ENCODE measurements around the gene ABTB2. TPM values are rescaled to one million over a fixed set of nuclear protein-coding genes. Genes with fewer than 3 reads are reported as not detected.
A peak's percentile ranks its signal among the peaks of the same experiment; 100 is the strongest.

Gene ABTB2
- polyA plus RNA-seq, 1 of the 3 experiments (the other 2 are of a cell fraction): 7.8 TPM

GRCh38 chr11:34162493-34162820 is 195.4 kb downstream of the ABTB2 start:
- Histone ChIP-seq H3K27ac (ENCODE audit: low read depth in 2 of 2, low read length in 1 of 2) (peak overlapping the region in 1 of 2 experiments; percentile 34; a peak in 1 of 4 replicates), H3K9me3 (no peaks in the 10 kb centered on the region), H3K27me3 (ENCODE audit: insufficient read depth) (no peaks in the 10 kb centered on the region), H3K4me1 (ENCODE audit: control insufficient read depth in 1 of 2, insufficient read depth in 2 of 2, low read depth in 1 of 2, low read length in 1 of 2) (peaks cover 0 to 56% of the 10 kb centered on the region in 2 experiments; a peak in 1 of 4 replicates), H3K4me2 (no peak overlapping the region), H4K20me1 (ENCODE audit: insufficient read depth) (no peaks in the 10 kb centered on the region), H3F3A (replicated peaks; ENCODE audit: insufficient read depth) (no peaks in the 10 kb centered on the region), H3K4me3 (ENCODE audit: low read depth in 2 of 2, low read length in 1 of 2) (no peak overlapping the region), H3K36me3 (replicated peaks in 1 of 2; ENCODE audit: control insufficient read depth in 1 of 2, insufficient read depth in 2 of 2, low read length in 1 of 2) (peaks cover 0 to 23% of the 10 kb centered on the region in 2 experiments), H3K9me2 (no peaks in the 10 kb centered on the region), H2AFZ (ENCODE audit: low read depth) (no peak overlapping the region), H3K79me2 (ENCODE audit: insufficient read depth) (no peaks in the 10 kb centered on the region), H3K9ac (no peak overlapping the region)
- 100% methylated on average over 3 of the region's 17 CpGs for WGBS (ENCODE audit: low lambda C conversion rate)
- POLR2A ChIA-PET: no interaction called here
- CTCF ChIA-PET: interaction anchor here (1.0 to 9.4 kb wide), 4 partner anchors 12 to 330 kb away, joined by 3 to 51 read pairs (median 10); no protein-coding TSS in a partner anchor
- TF ChIP-seq USF1 (IDR thresholded peaks at IDR 0.05; ENCODE audit: borderline replicate concordance, low read depth): no peak
- TF ChIP-seq JUND (IDR thresholded peaks at IDR 0.05): no peak
- TF ChIP-seq IRF3 (IDR thresholded peaks at IDR 0.05; ENCODE audit: low read depth, low read length): no peak
- no peak for TF ChIP-seq REST (IDR thresholded peaks at IDR 0.05; ENCODE audit: low read depth, low read length)
- no peak for TF ChIP-seq RCOR1 (IDR thresholded peaks at IDR 0.05; ENCODE audit: low read length)
- no peak for TF ChIP-seq SMC3 (IDR thresholded peaks at IDR 0.05; ENCODE audit: low read depth, low read length)
- no peak for TF ChIP-seq NFIC (IDR thresholded peaks at IDR 0.05; ENCODE audit: borderline replicate concordance)
- no peak for TF ChIP-seq RAD21 (IDR thresholded peaks at IDR 0.05; ENCODE audit: low read length)
- no peak for TF ChIP-seq EP300 (IDR thresholded peaks at IDR 0.05; ENCODE audit: borderline replicate concordance in 1 of 2, low read depth in 1 of 2, low read length in 1 of 2)
- DNase-seq: no peak

- H3K36me3 ChIP-seq (replicated peaks in 1 of 2; ENCODE audit: control insufficient read depth in 1 of 2, insufficient read depth in 2 of 2, low read length in 1 of 2): peaks cover 0 to 19% of the 10 kb centered on the region in 2 experiments
- H3K27ac ChIP-seq (ENCODE audit: low read depth in 2 of 2, low read length in 1 of 2): peak overlapping the region in 1 of 2 experiments; percentile 34; a peak in 1 of 4 replicates
- H3K9me2 ChIP-seq: no peaks in the 10 kb centered on the region
- no peaks in the 10 kb centered on the region for H3K79me2 ChIP-seq (ENCODE audit: insufficient read depth)
- no peak overlapping the region for H3K4me2 ChIP-seq
- 93% methylated on average over 7 of the region's 18 CpGs for WGBS (ENCODE audit: low lambda C conversion rate)
- H3F3A ChIP-seq (replicated peaks; ENCODE audit: insufficient read depth): no peaks in the 10 kb centered on the region
- no peaks in the 10 kb centered on the region for H3K9me3 ChIP-seq
- H2AFZ ChIP-seq (ENCODE audit: low read depth): no peak overlapping the region
- POLR2A ChIA-PET: no interaction called here
- no peak overlapping the region for H3K4me3 ChIP-seq (ENCODE audit: low read depth in 2 of 2, low read length in 1 of 2)
- DNase-seq: no peak
- H3K27me3 ChIP-seq (ENCODE audit: insufficient read depth): no peaks in the 10 kb centered on the region
- CTCF ChIA-PET: interaction anchor here (0.8 to 9.4 kb wide), 5 partner anchors 11 to 331 kb away, joined by 3 to 51 read pairs (median 5); no protein-coding TSS in a partner anchor
- H3K9ac ChIP-seq: no peak overlapping the region
- no peaks in the 10 kb centered on the region for H4K20me1 ChIP-seq (ENCODE audit: insufficient read depth)
- peaks cover 0 to 60% of the 10 kb centered on the region in 2 experiments; a peak in 1 of 4 replicates for H3K4me1 ChIP-seq (ENCODE audit: control insufficient read depth in 1 of 2, insufficient read depth in 2 of 2, low read depth in 1 of 2, low read length in 1 of 2)
- no peak for TF ChIP-seq MXI1 (IDR thresholded peaks at IDR 0.05; ENCODE audit: low read depth, low read length)
- TF ChIP-seq CTCF (IDR thresholded peaks at IDR 0.05): no peak
- TF ChIP-seq SIN3A (IDR thresholded peaks at IDR 0.05; ENCODE audit: borderline replicate concordance, low read depth, low read length): no peak
- TF ChIP-seq CHD2 (IDR thresholded peaks at IDR 0.05; ENCODE audit: low read length, partially characterized antibody): no peak
- TF ChIP-seq IRF3 (IDR thresholded peaks at IDR 0.05; ENCODE audit: low read depth, low read length): no peak
- no peak for TF ChIP-seq TAF1 (IDR thresholded peaks at IDR 0.05; ENCODE audit: borderline replicate concordance, low read depth, low read length)
- TF ChIP-seq GABPA (IDR thresholded peaks at IDR 0.05; ENCODE audit: low read depth): no peak
- no peak for TF ChIP-seq EZH2phosphoT487 (IDR thresholded peaks at IDR 0.05; ENCODE audit: borderline replicate concordance, low read depth)
These were observed 195.9 kb downstream of the ABTB2 start for GRCh38 chr11:34161812-34162492.

Measured in SK-N-SH (cell line).